IMR-90 (cell line): ENCODE results near the gene OVOL3. TPM values are rescaled to one million over a fixed set of nuclear protein-coding genes. Genes with fewer than 3 reads are reported as not detected.

ENCODE experiments used
- ATAC-seq: fragments of 200-7000 bp; cut with Tn5 transposase; 2 replicates; pipeline ENCODE4 v1.9.1; 2020; ENCODE audit warnings: low read depth, mild to moderate bottlenecking, moderate library complexity
- BruUV-seq: library from RNA; stranded (reverse); fragments of 400-500 nt; replicated peaks from 2 replicates; lab custom pipeline; 2021; lab: Mats Ljungman, UMichigan
- CTCF ChIA-PET: fragments of 300-600 bp; formaldehyde crosslinking; extraction: SDS; loops from one replicate; lab custom pipeline; 2021; ENCODE audit warnings: antibody characterized with exemption; lab: Yijun Ruan, JAX
- POLR2A ChIA-PET: fragments of 300-600 bp; sonication (Branson Sonifier 250); formaldehyde crosslinking; loops from one replicate; lab custom pipeline; 2022; ENCODE audit warnings: antibody characterized with exemption; ENCODE audit not compliant: unreplicated experiment; lab: Charles Lee
- DNase-seq: peaks from one replicate; pipeline ENCODE4 v3.0.0; 2013
- H2AFZ ChIP-seq: replicated peaks from 2 replicates; pipeline ENCODE3; 2013; ENCODE audit warnings: low read length, mild to moderate bottlenecking; ENCODE audit not compliant: poor library complexity
- H2AK5ac ChIP-seq: 2 replicates; pipeline ENCODE4 v1.6.1; 2013; ENCODE audit warnings: low read depth, low read length, inconsistent platforms
- H2AK9ac ChIP-seq: replicated peaks from 2 replicates; pipeline ENCODE3; 2013; ENCODE audit warnings: mild to moderate bottlenecking, low read depth, low read length, moderate library complexity; ENCODE audit not compliant: poor library complexity
- H2BK120ac ChIP-seq: 2 replicates; pipeline ENCODE4 v1.6.1; 2013; ENCODE audit warnings: low read depth, low read length, inconsistent platforms
- H2BK15ac ChIP-seq: 3 replicates; pipeline ENCODE4 v1.6.1; 2013; ENCODE audit warnings: low read depth, low read length, inconsistent platforms
- H2BK20ac ChIP-seq: 2 replicates; pipeline ENCODE4 v1.6.1; 2013; ENCODE audit warnings: low read depth, mild to moderate bottlenecking, inconsistent platforms, low read length, moderate library complexity
- H2BK5ac ChIP-seq: 2 replicates; pipeline ENCODE4 v1.6.1; 2013; ENCODE audit warnings: mild to moderate bottlenecking, low read depth, low read length, inconsistent platforms; ENCODE audit not compliant: poor library complexity, severe bottlenecking
- H3K14ac ChIP-seq: replicated peaks from 2 replicates; pipeline ENCODE4 v1.6.1; 2013; ENCODE audit warnings: low read depth, low read length, inconsistent platforms
- H3K18ac ChIP-seq: 2 replicates; pipeline ENCODE4 v1.6.1; 2013; ENCODE audit warnings: low read depth, low read length, control low read depth
- H3K23ac ChIP-seq: 2 replicates; pipeline ENCODE4 v1.6.1; 2013; ENCODE audit warnings: low read depth, low read length, inconsistent platforms
- H3K27ac ChIP-seq: 2 replicates; pipeline ENCODE4 v1.5.1; 2013; ENCODE audit warnings: mild to moderate bottlenecking, control low read depth, low read length; ENCODE audit not compliant: insufficient read depth
- H3K27me3 ChIP-seq: 2 replicates; pipeline ENCODE4 v1.6.1; 2013; ENCODE audit warnings: low read length; ENCODE audit not compliant: control insufficient read depth, insufficient read depth
- H3K36me3 ChIP-seq: 2 replicates; pipeline ENCODE4 v1.6.1; 2013; ENCODE audit warnings: low read length, mixed read lengths; ENCODE audit not compliant: control insufficient read depth, insufficient read depth
- H3K4ac ChIP-seq: 2 replicates; pipeline ENCODE4 v1.6.1; 2013; ENCODE audit warnings: low read depth, low read length, inconsistent platforms
- H3K4me1 ChIP-seq: 2 replicates; pipeline ENCODE4 v1.6.1; 2013; ENCODE audit warnings: low read length, mixed read lengths; ENCODE audit not compliant: control insufficient read depth, insufficient read depth
- H3K4me2 ChIP-seq: 2 replicates; pipeline ENCODE4 v1.6.1; 2013; ENCODE audit warnings: low read depth, mild to moderate bottlenecking, control low read depth, low read length, moderate library complexity
- H3K4me3 ChIP-seq: 2 replicates; pipeline ENCODE4 v1.5.1; 2013; ENCODE audit warnings: low read depth, mild to moderate bottlenecking, control low read depth, low read length, moderate library complexity; ENCODE audit not compliant: insufficient read depth
- H3K56ac ChIP-seq: 2 replicates; pipeline ENCODE4 v1.6.1; 2013; ENCODE audit warnings: low read length, inconsistent platforms; ENCODE audit not compliant: insufficient read depth; ENCODE audit errors: extremely low read depth
- H3K79me1 ChIP-seq, 2 experiments: 2 replicates each; pipeline ENCODE4 v1.6.1; 2013; ENCODE audit warnings: low read length in 2 of 2, inconsistent platforms in 1 of 2, low read depth in 1 of 2
- H3K9ac ChIP-seq: 2 replicates; pipeline ENCODE4 v1.6.1; 2013; ENCODE audit warnings: low read depth, low read length, control low read depth
- H3K9me1 ChIP-seq: 2 replicates; pipeline ENCODE4 v1.6.1; 2013; ENCODE audit warnings: low read length, inconsistent platforms; ENCODE audit not compliant: insufficient read depth
- H3K9me3 ChIP-seq: 2 replicates; pipeline ENCODE4 v1.6.1; 2013; ENCODE audit warnings: low read length; ENCODE audit not compliant: control insufficient read depth, insufficient read depth
- H4K20me1 ChIP-seq: 2 replicates; pipeline ENCODE4 v1.6.1; 2013; ENCODE audit warnings: low read length, inconsistent platforms; ENCODE audit not compliant: insufficient read depth
- H4K5ac ChIP-seq: 2 replicates; pipeline ENCODE4 v1.6.1; 2013; ENCODE audit warnings: mild to moderate bottlenecking, low read depth, low read length, control low read depth
- H4K8ac ChIP-seq, 2 experiments: 2 replicates each; pipeline ENCODE4 v1.6.1; 2013; ENCODE audit warnings: low read depth in 2 of 2, low read length in 2 of 2, control low read depth in 1 of 2, inconsistent platforms in 1 of 2
- H4K91ac ChIP-seq: 2 replicates; pipeline ENCODE4 v1.6.1; 2013; ENCODE audit warnings: low read depth, low read length, inconsistent platforms; ENCODE audit not compliant: insufficient read depth
- CHD1 ChIP-seq: IDR thresholded peaks from 2 replicates; pipeline ENCODE4 v1.6.1; 2012; ENCODE audit warnings: low read depth, low read length, improper control_type of control experiment
- FOS ChIP-seq: fragments of 150-350 bp; IDR thresholded peaks from 2 replicates; pipeline ENCODE4 v1.6.1; 2016; ENCODE audit warnings: low read depth, low read length
- MAFK ChIP-seq: IDR thresholded peaks from 2 replicates; pipeline ENCODE4 v1.6.1; 2012; ENCODE audit warnings: low read depth, low read length, improper control_type of control experiment
- MAZ ChIP-seq: IDR thresholded peaks from 2 replicates; pipeline ENCODE4 v1.6.1; 2012; ENCODE audit warnings: low read depth, mild to moderate bottlenecking, low read length, improper control_type of control experiment, moderate library complexity, borderline replicate concordance
- NFE2L2 ChIP-seq: fragments of 150-350 bp; IDR thresholded peaks from 2 replicates; pipeline ENCODE4 v1.6.1; 2016; ENCODE audit warnings: low read depth, mild to moderate bottlenecking, low read length
- RCOR1 ChIP-seq: IDR thresholded peaks from 2 replicates; pipeline ENCODE4 v1.6.1; 2012; ENCODE audit warnings: mild to moderate bottlenecking, low read length, improper control_type of control experiment; ENCODE audit not compliant: insufficient replicate concordance
- SMC3 ChIP-seq: fragments of 150-350 bp; IDR thresholded peaks from 2 replicates; pipeline ENCODE4 v1.6.1; 2016; ENCODE audit warnings: low read depth, mild to moderate bottlenecking, antibody characterized with exemption, low read length, moderate library complexity
- WGBS, 2 experiments: methylation state at CpG; one replicate each; pipeline versions ENCODE4 v1.1.5 to v1.1.7; 2013; ENCODE audit warnings: missing lambda C conversion rate in 2 of 2; ENCODE audit not compliant: insufficient read length in 1 of 2; ENCODE audit errors: extremely low coverage in 2 of 2; 5-methylcytosine and 5-hydroxymethylcytosine counted together
- dilution Hi-C: fragments of 300-500 bp; cut with HindIII; formaldehyde crosslinking; loops from one replicate; pipeline ENCODE4 v1.14.3; 2018; ENCODE audit warnings: low sequenced_read_pairs; ENCODE audit not compliant: unreplicated experiment
- in situ Hi-C: fragments of 300-500 bp; cut with MboI; formaldehyde crosslinking; loops from 3 replicates; pipeline ENCODE4 v1.14.3; 2019; ENCODE audit warnings: low sequenced_read_pairs, inconsistent platforms, mixed read lengths
- intact Hi-C: fragments of 100-400 bp; cut with micrococcal nuclease; formaldehyde crosslinking; loops from 2 replicates; pipeline ENCODE4 v1.10.0; 2022
- polyA plus RNA-seq, 3 experiments: library from polyadenylated mRNA; depleted of rRNA; stranded (reverse); fragments of >200 nt; gene quantifications; 2 replicates each; pipeline ENCODE4 v1.2.3, GENCODE V29; 2012; ENCODE audit warnings: low replicate concordance in 1 of 3
- total RNA-seq: library from RNA; depleted of rRNA; stranded (reverse); fragments of >200 nt; gene quantifications from 2 replicates; pipeline ENCODE4 v1.2.3, GENCODE V29; 2012
- TF ChIP-seq, protein P1 (sequence below): conservative IDR thresholded peaks from 2 replicates; pipeline ENCODE4 v1.5.1; 2012; ENCODE audit warnings: mild to moderate bottlenecking, low read depth, low read length, improper control_type of control experiment
- TF ChIP-seq, protein P2 (sequence below): fragments of 150-350 bp; IDR thresholded peaks from 2 replicates; pipeline ENCODE4 v1.6.1; 2016; ENCODE audit warnings: low read depth, mild to moderate bottlenecking, low read length, moderate library complexity, borderline replicate concordance
- TF ChIP-seq, protein P3 (sequence below): fragments of 150-350 bp; IDR thresholded peaks from 2 replicates; pipeline ENCODE4 v1.6.1; 2017; ENCODE audit warnings: mild to moderate bottlenecking, antibody characterized with exemption, low read length, low read depth

Gene OVOL3
- total and polyA plus RNA-seq, 2 of the 4 experiments (the other 2 are of a cell fraction): not detected

DNA sequence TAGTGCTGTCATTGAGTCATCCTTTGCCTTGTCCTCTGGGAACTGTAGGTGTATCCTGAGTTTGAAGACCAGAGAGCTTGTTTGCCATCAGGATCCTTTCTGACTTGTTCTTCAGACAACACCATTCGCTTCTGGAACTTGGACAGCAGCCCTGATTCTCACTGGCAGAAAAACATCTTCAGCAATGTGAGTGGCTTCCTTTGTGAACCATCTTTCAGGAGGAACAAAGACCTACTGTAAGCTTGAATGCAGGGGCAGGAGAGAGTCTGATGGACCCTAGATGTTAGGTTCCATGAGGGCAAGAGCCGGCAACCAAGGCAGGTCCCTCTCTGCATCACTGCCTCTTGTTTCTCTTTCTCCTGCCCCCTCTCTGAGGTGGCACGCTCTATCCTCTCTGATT is 29.6 kb upstream of the OVOL3 start:
- Histone ChIP-seq H3K18ac (no peak overlapping the region), H4K8ac (no peak overlapping the region), H3K23ac (no peak overlapping the region), H3K56ac (no peak overlapping the region), H3K9me1 (no peaks in the 10 kb centered on the region; the same call in 1 of the 2 replicates), H3K4me3 (no peak overlapping the region), H3K9me3 (no peaks in the 10 kb centered on the region), H3K4me2 (no peak overlapping the region), H3K36me3 (peaks cover 14% of the 10 kb centered on the region), H4K91ac (no peak overlapping the region), H4K20me1 (no peaks in the 10 kb centered on the region), H2BK5ac (no peak overlapping the region), H2AK9ac (no peak overlapping the region), H2BK120ac (no peak overlapping the region), H2BK15ac (no peak overlapping the region), H2BK20ac (no peak overlapping the region), H3K9ac (no peak overlapping the region), H3K79me1 (peaks cover 0 to 7% of the 10 kb centered on the region in 2 experiments; a peak in 2 of 4 replicates), H3K14ac (no peak overlapping the region), H2AFZ (no peak overlapping the region), H4K5ac (no peak overlapping the region), H2AK5ac (no peak overlapping the region), H3K4ac (no peak overlapping the region), H3K27me3 (no peaks in the 10 kb centered on the region), H3K27ac (no peak overlapping the region), H3K4me1 (no peaks in the 10 kb centered on the region)
- peak; percentile 10 for DNase-seq
- intact Hi-C loops (no loop called here), dilution Hi-C loops (no loop called here), in situ Hi-C loops (no loop called here)
- BruUV-seq: no TSS peak
- TF ChIP-seq FOS: no peak
- TF ChIP-seq, protein P1, sequence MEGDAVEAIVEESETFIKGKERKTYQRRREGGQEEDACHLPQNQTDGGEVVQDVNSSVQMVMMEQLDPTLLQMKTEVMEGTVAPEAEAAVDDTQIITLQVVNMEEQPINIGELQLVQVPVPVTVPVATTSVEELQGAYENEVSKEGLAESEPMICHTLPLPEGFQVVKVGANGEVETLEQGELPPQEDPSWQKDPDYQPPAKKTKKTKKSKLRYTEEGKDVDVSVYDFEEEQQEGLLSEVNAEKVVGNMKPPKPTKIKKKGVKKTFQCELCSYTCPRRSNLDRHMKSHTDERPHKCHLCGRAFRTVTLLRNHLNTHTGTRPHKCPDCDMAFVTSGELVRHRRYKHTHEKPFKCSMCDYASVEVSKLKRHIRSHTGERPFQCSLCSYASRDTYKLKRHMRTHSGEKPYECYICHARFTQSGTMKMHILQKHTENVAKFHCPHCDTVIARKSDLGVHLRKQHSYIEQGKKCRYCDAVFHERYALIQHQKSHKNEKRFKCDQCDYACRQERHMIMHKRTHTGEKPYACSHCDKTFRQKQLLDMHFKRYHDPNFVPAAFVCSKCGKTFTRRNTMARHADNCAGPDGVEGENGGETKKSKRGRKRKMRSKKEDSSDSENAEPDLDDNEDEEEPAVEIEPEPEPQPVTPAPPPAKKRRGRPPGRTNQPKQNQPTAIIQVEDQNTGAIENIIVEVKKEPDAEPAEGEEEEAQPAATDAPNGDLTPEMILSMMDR: no peak
- no peak for TF ChIP-seq RCOR1
- TF ChIP-seq, protein P2, sequence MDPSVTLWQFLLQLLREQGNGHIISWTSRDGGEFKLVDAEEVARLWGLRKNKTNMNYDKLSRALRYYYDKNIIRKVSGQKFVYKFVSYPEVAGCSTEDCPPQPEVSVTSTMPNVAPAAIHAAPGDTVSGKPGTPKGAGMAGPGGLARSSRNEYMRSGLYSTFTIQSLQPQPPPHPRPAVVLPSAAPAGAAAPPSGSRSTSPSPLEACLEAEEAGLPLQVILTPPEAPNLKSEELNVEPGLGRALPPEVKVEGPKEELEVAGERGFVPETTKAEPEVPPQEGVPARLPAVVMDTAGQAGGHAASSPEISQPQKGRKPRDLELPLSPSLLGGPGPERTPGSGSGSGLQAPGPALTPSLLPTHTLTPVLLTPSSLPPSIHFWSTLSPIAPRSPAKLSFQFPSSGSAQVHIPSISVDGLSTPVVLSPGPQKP: no peak
- TF ChIP-seq MAZ: no peak
- TF ChIP-seq, protein P3, sequence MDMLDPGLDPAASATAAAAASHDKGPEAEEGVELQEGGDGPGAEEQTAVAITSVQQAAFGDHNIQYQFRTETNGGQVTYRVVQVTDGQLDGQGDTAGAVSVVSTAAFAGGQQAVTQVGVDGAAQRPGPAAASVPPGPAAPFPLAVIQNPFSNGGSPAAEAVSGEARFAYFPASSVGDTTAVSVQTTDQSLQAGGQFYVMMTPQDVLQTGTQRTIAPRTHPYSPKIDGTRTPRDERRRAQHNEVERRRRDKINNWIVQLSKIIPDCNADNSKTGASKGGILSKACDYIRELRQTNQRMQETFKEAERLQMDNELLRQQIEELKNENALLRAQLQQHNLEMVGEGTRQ: no peak
- TF ChIP-seq SMC3: no peak
- TF ChIP-seq NFE2L2: no peak
- no peak for TF ChIP-seq CHD1
- TF ChIP-seq MAFK: no peak
- POLR2A ChIA-PET: no interaction called here
- CTCF ChIA-PET: interaction anchor here (1.1 kb wide), 1 partner anchor 18 kb away, joined by 3 read pairs; no protein-coding TSS in a partner anchor
- ATAC-seq: no peak
- WGBS, 2 experiments: 83% methylated on average over 1 of the region's 3 CpGs; no CpG with 5 or more reads in 1 of the 2 experiments
